SW480 (cell line): ENCODE measurements around the gene RRM1.
"Not testable (repeated sequence)": the region's sequence is repeated elsewhere in the genome, so short reads cannot be mapped to it uniquely, and the experiment has no call there.

Source experiments
- DNase-seq: peaks from one replicate; pipeline ENCODE4 v3.0.0-alpha.2; 2016; ENCODE audit warnings: low spot score

The RRM1 gene

GRCh38 chr11:4094348-4095291, at the start of gene RRM1:
TSS of gene RRM1 (plus strand) at chr11:4094799. CDS start at chr11:4095013, 214 bp downstream.
- peak; percentile 98 for DNase-seq

- DNase-seq: peak; percentile 20
Observed at GRCh38 chr11:4044976-4045646, 49.5 kb upstream of the RRM1 start.

- no peak for DNase-seq
Observed at GRCh38 chr11:4048340-4048739, 46.3 kb upstream of the RRM1 start.

- DNase-seq: no peak
Observed at GRCh38 chr11:4049006-4049405, 45.6 kb upstream of the RRM1 start.

GRCh38 chr11:4050138-4050537, 44.5 kb upstream of the RRM1 start:
- no peak for DNase-seq

GRCh38 chr11:4053200-4053599, 41.4 kb upstream of the RRM1 start:
- DNase-seq: not testable (repeated sequence)

- no peak for DNase-seq
Observed at GRCh38 chr11:4054643-4055042, 40.0 kb upstream of the RRM1 start.

GRCh38 chr11:4059424-4059823, 35.2 kb upstream of the RRM1 start:
- DNase-seq: no peak

GRCh38 chr11:4060182-4060923, 34.2 kb upstream of the RRM1 start:
- DNase-seq: no peak

- DNase-seq: no peak
Observed at GRCh38 chr11:4061700-4062099, 32.9 kb upstream of the RRM1 start.

- DNase-seq: no peak
Observed at GRCh38 chr11:4063348-4063747, 31.3 kb upstream of the RRM1 start.

GRCh38 chr11:4064278-4064955, 30.2 kb upstream of the RRM1 start:
- no peak for DNase-seq

- no peak for DNase-seq
Observed at GRCh38 chr11:4065086-4065485, 29.5 kb upstream of the RRM1 start.

- DNase-seq: no peak
Observed at GRCh38 chr11:4065601-4066377, 28.8 kb upstream of the RRM1 start.

GRCh38 chr11:4066910-4067309, 27.7 kb upstream of the RRM1 start:
- DNase-seq: no peak

- no peak for DNase-seq
Observed at GRCh38 chr11:4068962-4069361, 25.6 kb upstream of the RRM1 start.

GRCh38 chr11:4071325-4071724, 23.3 kb upstream of the RRM1 start:
- DNase-seq: no peak

- no peak for DNase-seq
Observed at GRCh38 chr11:4071914-4072313, 22.7 kb upstream of the RRM1 start.

- DNase-seq: peak; percentile 77
Observed at GRCh38 chr11:4072668-4073285, 21.8 kb upstream of the RRM1 start.

- no peak for DNase-seq
Observed at GRCh38 chr11:4074266-4074665, 20.3 kb upstream of the RRM1 start.

GRCh38 chr11:4076774-4077173, 17.8 kb upstream of the RRM1 start:
- DNase-seq: no peak
